GM12872 (cell line): ENCODE results near the gene MUC12.

Experiments used
- CTCF ChIP-seq: IDR thresholded peaks from 3 replicates; pipeline ENCODE4 v1.5.1; 2011; ENCODE audit warnings: low read depth, mild to moderate bottlenecking, low read length, moderate library complexity; ENCODE audit not compliant: insufficient read depth

MUC12 gene

DNA sequence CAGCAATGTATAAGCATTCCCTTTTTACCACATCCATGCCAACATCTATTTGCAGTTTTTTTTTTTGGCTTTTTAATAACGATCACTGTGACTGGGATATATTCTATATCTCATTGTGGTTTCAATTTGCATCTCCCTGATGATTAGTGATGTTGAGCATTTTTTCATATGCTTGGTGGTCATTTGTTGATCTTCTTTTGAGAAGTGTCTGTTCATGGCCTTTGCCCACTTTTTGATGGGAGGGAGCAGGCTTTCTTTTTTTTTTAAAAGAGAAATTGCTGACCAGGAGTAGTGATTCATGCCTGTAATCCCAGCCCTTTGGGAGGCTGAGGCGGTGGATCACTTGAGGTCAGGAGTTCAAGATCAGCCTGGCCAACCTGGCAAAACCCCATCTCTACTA, 54.5 kb downstream of the MUC12 start:
- no peak for TF ChIP-seq CTCF

DNA sequence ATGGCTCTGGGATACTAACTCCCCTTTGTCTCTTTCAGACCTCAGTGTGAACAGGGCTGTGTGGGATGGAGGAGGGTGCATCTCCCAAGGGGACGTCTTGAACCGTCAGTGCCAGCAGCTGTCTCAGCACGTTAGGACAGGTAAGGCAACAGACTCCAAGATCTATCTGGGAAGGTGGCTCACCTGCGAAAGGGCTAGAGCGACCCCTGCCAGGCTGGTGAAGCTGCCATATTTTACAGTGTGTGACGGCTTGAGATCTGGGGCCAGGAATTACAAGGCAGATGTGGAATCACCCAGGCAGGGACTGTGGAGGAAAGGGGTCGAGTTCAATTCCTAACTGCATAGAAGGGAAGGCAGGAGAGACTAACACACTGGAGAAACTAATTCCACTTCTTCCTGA, 61.7 kb downstream of the MUC12 start:
- TF ChIP-seq CTCF = 0 out of 3 replicates have a peak, but pooled peaks have one; percentile 15

DNA sequence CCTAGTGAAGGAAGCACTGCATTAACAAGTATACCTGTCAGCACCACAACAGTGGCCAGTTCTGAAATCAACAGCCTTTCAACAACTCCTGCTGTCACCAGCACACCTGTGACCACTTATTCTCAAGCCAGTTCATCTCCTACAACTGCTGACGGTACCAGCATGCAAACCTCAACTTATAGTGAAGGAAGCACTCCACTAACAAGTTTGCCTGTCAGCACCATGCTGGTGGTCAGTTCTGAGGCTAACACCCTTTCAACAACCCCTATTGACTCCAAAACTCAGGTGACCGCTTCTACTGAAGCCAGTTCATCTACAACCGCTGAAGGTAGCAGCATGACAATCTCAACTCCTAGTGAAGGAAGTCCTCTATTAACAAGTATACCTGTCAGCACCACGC, 66.6 kb downstream of the MUC12 start:
- no peak for TF ChIP-seq CTCF

- no peak for TF ChIP-seq CTCF
Observed at GRCh38 chr7:101058355-101058754, 89.0 kb downstream of the MUC12 start.

DNA sequence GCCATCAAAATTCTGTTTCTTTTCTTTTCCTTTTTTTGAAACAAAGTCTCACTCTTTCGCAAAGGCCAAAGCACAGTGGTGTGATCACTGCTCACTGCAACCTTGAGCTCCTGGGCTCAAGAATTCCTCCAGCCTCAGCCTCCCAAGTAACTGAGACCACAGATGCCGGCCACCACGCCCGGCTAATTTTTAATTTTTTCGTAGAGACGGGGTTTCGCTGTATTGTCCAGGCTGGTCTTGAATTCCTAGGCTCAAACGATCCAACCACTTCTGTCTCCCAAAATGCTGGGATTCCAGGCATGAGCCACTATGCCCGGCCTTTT, 90.2 kb downstream of the MUC12 start:
- TF ChIP-seq CTCF = no peak

GRCh38 chr7:101060992-101061391, 91.6 kb downstream of the MUC12 start:
- TF ChIP-seq CTCF = no peak

DNA sequence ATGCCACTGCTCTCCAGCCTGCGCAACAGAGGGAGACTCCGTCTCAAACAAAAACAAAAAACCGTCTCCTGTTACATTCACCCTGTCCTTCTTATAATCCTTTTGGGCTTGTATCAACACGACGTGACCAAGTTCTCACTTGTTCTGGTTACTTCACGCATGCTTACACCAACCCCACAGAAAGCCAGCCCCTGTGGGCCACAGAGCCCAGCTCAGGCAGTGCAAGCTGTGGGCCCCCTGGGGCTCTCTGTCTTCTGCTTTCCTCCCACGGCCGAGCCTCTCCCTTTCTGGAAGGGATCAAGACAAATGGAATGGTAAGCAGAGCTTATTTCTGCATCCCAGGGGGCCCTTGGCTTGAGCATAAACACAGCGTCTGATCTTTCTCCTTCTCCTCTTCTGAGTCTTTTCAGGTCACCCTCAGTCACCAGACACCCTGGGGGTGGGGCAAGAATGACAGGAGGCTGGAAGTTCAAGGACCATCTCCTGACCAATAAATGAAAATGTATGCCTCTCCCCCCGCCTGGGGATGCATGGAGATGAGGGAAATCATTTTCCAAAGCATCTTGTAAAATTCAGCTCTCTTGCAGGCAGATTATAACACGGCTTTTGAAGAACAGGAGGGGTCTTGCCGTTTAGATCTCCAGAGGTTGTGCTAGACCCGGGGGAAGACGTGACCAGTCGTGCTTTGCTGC, 96.9 kb downstream of the MUC12 start:
- TF ChIP-seq CTCF = no peak
